ENCODE data around the gene ECHDC1. TPM values are rescaled to one million over a fixed set of nuclear protein-coding genes. Genes with fewer than 3 reads are reported as not detected.
A peak's percentile ranks its signal among the peaks of the same experiment; 100 is the strongest.

ECHDC1 gene
- total RNA-seq, 1 donor from 2014 or later, result 47.2 TPM

- no peak for TF ChIP-seq EZH2 (IDR thresholded peaks at IDR 0.05; ENCODE audit: insufficient read depth, low read length)
- TF ChIP-seq, protein P1, sequence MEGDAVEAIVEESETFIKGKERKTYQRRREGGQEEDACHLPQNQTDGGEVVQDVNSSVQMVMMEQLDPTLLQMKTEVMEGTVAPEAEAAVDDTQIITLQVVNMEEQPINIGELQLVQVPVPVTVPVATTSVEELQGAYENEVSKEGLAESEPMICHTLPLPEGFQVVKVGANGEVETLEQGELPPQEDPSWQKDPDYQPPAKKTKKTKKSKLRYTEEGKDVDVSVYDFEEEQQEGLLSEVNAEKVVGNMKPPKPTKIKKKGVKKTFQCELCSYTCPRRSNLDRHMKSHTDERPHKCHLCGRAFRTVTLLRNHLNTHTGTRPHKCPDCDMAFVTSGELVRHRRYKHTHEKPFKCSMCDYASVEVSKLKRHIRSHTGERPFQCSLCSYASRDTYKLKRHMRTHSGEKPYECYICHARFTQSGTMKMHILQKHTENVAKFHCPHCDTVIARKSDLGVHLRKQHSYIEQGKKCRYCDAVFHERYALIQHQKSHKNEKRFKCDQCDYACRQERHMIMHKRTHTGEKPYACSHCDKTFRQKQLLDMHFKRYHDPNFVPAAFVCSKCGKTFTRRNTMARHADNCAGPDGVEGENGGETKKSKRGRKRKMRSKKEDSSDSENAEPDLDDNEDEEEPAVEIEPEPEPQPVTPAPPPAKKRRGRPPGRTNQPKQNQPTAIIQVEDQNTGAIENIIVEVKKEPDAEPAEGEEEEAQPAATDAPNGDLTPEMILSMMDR (IDR thresholded peaks at IDR 0.05; ENCODE audit: insufficient read depth, low read depth, low read length), result no peak
- H3K4me1 Mint-ChIP-seq (ENCODE audit: low read depth, unreplicated experiment), result peaks cover 6% of the 10 kb centered on the region
- H3K9me3 Mint-ChIP-seq (ENCODE audit: unreplicated experiment), result no peaks in the 10 kb centered on the region
- Histone ChIP-seq H3K36me3 (ENCODE audit: insufficient read depth, low read length) (no peaks in the 10 kb centered on the region), H3K4me3 (ENCODE audit: insufficient read depth, low read depth, low read length) (peak overlapping the region; percentile 100), H3K27ac (ENCODE audit: low read depth, low read length) (peak overlapping the region; percentile 95), H2AFZ (ENCODE audit: low read depth, low read length) (peak overlapping the region; percentile 94), H3K9ac (ENCODE audit: low read length) (peak overlapping the region; percentile 98), H4K20me1 (ENCODE audit: insufficient read depth, low read length) (peaks cover 32% of the 10 kb centered on the region), H3K4me2 (ENCODE audit: low read length) (peak overlapping the region; percentile 96), H3K9me3 (ENCODE audit: insufficient read depth, low read depth, low read length) (no peaks in the 10 kb centered on the region), H3K27me3 (ENCODE audit: insufficient read depth, low read length) (no peaks in the 10 kb centered on the region), H3K4me1 (ENCODE audit: insufficient read depth, low read length) (peaks cover 12% of the 10 kb centered on the region), H3K79me2 (ENCODE audit: insufficient read depth, low read length) (peaks cover 99% of the 10 kb centered on the region)
- FAIRE-seq (no peak), DNase-seq (ENCODE audit: low read depth) (peak; percentile 63)
- no peak overlapping the region for H3K27ac Mint-ChIP-seq (ENCODE audit: unreplicated experiment)
- no peak overlapping the region for H3K4me3 Mint-ChIP-seq (ENCODE audit: unreplicated experiment)
- H3K27me3 Mint-ChIP-seq (ENCODE audit: low read depth, unreplicated experiment), result no peaks in the 10 kb centered on the region
- H3K36me3 Mint-ChIP-seq (ENCODE audit: low read depth, unreplicated experiment), result no peaks in the 10 kb centered on the region
These were observed 988 bp downstream of the ECHDC1 start for GRCh38 chr6:127342296-127342945.

DNA sequence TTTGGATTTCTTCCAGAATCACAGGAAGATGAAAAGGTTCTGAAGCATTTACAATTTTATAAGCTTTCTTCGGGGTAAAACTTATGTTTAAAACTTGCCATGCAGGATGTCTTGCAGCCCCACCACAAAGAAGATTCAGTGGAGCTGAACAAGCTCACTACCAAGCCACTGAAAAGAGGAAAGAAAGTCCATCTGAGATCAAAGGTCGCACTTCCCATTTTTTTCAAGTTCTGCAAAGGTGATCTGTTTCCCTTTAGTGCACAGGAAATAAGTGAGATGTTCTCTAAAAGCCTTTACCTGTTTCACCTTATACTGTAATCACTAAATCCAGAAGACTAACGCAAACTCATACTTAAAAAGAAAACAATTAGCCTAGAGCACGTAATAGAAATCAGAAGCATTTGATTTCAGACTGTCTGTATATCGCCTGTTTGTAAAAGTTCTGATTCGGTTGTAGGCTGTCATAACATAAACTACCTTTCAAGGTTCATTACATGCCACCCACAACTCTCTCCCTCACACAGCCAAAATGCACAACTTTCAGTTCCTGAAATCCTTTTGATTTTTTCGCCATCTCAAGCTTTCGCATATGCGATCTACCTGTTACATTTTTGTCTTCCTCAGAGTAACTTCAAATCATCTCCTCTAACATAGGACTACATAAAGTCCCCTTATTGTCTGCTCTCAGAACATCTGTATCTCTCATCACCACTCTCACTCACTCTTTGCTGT is 1.8 kb downstream of the ECHDC1 start:
- FAIRE-seq (no peak), DNase-seq (ENCODE audit: low read depth) (no peak)
- Histone ChIP-seq H3K9me3 (ENCODE audit: insufficient read depth, low read depth, low read length) (no peaks in the 10 kb centered on the region), H3K27ac (ENCODE audit: low read depth, low read length) (peak overlapping the region; percentile 95), H4K20me1 (ENCODE audit: insufficient read depth, low read length) (peaks cover 39% of the 10 kb centered on the region), H3K9ac (ENCODE audit: low read length) (peak overlapping the region; percentile 98), H3K36me3 (ENCODE audit: insufficient read depth, low read length) (no peaks in the 10 kb centered on the region), H3K4me3 (ENCODE audit: insufficient read depth, low read depth, low read length) (peak overlapping the region; percentile 100), H3K4me1 (ENCODE audit: insufficient read depth, low read length) (peaks cover 12% of the 10 kb centered on the region), H2AFZ (ENCODE audit: low read depth, low read length) (no peak overlapping the region), H3K4me2 (ENCODE audit: low read length) (peak overlapping the region; percentile 96), H3K79me2 (ENCODE audit: insufficient read depth, low read length) (peaks cover 99% of the 10 kb centered on the region), H3K27me3 (ENCODE audit: insufficient read depth, low read length) (no peaks in the 10 kb centered on the region)
- TF ChIP-seq EZH2 (IDR thresholded peaks at IDR 0.05; ENCODE audit: insufficient read depth, low read length), result no peak
- TF ChIP-seq, protein P1 (IDR thresholded peaks at IDR 0.05; ENCODE audit: insufficient read depth, low read depth, low read length), result no peak
- H3K27me3 Mint-ChIP-seq (ENCODE audit: low read depth, unreplicated experiment), result no peaks in the 10 kb centered on the region
- no peaks in the 10 kb centered on the region for H3K9me3 Mint-ChIP-seq (ENCODE audit: unreplicated experiment)
- H3K4me3 Mint-ChIP-seq (ENCODE audit: unreplicated experiment), result no peak overlapping the region
- peaks cover 13% of the 10 kb centered on the region for H3K4me1 Mint-ChIP-seq (ENCODE audit: low read depth, unreplicated experiment)
- H3K27ac Mint-ChIP-seq (ENCODE audit: unreplicated experiment), result no peak overlapping the region
- no peaks in the 10 kb centered on the region for H3K36me3 Mint-ChIP-seq (ENCODE audit: low read depth, unreplicated experiment)
